Stimulated activated naive CD8-positive, alpha-beta T cell treated with anti-CD3 and anti-CD28 coated beads, Interleukin-15, Interleukin-2, amounts not matched to agents 100 U/mL and 50 U/mL, for 24 hours (primary cell): ENCODE measurements around the gene ANKRD37.

ENCODE experiments used
- ATAC-seq: fragments of 150-1000 bp; cut with Tn5 transposase; one replicate; pipeline ENCODE4 v1.10.0; 2021
- DNase-seq: peaks from one replicate; pipeline ENCODE4 v3.0.0; 2021

Gene ANKRD37

DNA sequence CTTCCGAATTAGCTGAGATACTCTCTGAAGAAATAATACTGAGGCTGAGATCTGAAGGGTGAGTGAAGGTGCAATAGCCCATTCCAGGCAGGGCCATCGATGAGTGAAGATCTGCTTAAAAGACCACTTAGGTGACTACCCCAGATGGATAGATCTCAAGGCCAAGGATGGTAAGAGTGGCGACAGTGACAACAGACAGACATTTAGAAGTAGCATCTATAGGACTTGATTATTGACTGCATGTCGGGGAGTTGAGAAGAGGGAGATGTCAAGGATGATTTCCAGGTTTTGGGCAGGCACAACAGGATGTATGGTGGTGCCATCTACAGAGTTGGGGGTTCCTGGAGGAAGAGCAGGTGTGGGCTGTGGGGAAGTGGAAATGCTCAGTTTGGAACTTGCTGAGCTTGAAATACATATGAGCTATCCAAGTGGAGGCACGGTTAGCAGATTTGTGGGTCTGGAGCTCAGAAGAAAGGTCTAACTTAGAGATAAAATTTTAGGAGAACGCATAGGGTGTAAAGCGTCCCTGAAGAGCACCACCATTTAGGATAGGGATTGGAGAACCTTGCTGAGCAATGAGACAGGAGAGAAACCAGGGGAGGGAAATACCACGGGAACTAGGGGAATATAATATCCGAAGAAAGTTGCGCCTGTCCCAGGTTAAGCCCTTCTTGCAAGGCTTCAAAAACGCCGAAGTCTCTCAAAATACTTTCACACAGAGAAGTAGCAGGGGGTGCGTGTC is 28.4 kb downstream of the ANKRD37 start:
- DNase-seq (no peak), ATAC-seq (no peak)

DNA sequence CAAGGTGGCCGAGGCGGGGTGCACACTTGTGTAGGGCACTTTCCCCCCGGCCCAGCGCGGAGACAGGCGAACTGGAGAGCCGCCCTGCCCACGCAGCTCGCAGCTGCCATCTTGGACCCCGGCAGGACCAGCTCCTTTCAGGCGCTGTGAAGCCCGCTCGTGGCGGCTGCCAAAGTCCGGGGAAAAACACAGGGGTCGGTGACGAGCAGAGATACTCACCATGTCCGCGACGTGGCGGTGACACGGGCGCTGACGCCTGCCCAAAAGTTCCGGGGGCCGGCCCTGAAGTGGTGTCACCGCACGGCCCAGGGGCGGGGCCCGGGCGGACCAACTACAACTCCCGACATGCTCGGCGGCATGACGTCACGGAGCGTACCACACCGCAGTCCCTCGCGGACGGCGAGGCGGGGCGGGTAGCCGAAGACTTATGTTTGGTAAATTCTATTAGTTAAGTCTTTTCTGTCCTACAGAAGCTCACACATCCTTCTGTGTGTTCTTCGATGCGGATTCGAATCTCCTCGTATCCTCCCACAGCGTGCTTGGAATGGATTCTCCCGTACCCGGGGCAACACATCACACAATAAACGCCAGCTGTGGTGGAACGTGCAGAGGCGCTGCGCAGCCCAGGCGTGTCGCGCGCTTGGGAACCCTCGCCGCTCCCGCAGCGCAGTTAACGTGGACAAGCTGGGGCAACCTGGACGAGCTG is 29.2 kb downstream of the ANKRD37 start, which contains the start of gene UFSP2:
Gene UFSP2, minus strand, starts transcription at position 318 of the 706 bp plus-strand sequence. Its CDS starts 96 bp downstream, at position 222.
- ATAC-seq = peak; percentile 94
- peak; percentile 85 for DNase-seq

DNA sequence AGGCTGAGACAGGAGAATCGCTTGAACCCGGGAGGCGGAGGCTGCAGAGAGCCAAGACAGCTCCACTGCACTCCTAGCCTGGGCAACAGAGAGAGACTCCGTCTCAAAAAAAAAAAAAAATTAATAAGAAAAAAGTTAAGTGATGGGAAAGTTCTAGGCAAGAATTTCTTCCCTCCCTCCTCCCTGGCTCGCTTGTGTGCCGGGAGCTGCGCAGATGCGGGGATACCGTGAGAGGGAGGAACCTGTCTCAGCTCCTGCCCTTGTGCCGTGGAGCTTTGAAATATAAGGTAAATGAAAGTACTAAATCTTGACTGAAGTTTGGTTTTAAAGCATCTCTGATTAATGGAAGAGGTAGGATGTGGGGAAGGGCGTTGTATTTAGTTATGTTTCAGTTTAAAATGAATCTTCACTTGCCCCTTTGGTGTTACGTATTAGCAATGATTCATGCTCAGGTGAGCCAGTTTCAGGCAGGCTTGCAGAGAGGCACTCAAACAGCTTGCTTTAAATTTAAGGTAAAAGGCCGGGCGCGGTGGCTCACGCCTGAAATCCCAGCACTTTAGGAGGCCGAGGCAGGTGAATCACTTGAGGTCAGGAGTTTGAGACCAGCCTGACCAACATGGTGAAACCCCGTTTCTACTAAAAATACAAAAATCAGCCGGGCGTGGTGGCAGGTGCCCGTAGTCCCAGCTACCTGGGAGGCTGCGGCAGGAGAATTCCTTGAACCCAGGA is 30.5 kb downstream of the ANKRD37 start:
- DNase-seq (no peak), ATAC-seq (no peak)

DNA sequence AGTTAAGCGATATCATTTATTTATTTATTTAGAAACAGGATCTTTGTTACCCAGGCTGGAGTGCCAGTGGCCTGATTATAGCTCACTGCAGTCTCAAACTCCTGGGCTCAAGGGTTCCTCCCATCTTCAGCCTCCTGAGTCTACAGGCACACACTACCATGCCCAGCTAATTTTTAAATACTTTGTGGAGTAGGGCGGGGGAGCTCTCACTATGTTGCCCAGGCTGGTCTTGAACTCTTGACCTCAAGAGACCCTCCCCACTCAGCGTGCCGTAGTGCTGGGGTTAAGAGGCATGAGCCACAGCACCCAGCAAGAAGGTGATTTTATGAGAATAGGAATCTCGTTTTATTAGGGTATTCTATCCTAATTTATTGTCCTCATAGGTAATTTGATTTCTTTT is 33.0 kb downstream of the ANKRD37 start:
- no peak for ATAC-seq

DNA sequence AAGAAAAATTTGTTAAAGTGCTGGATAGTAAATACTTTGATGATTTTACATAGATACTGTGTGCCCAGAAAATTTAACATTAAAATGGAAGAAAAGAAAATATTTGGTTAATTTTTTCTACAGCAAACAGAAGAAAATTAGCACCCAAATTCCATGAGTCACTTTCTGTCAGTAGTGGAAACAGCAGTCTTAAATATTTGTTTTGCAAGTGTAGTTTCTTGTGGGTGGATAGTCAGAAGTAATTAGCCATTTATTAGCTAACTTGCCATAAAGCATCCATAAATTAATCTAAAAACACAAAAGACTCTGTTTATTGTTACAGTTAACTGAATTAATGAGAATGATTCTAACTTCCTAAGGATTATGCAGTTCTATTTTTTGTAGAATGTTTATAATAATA is 38.8 kb downstream of the ANKRD37 start:
- DNase-seq = no peak
- ATAC-seq = no peak

More for the DNA sequence above, 33.0 kb downstream of the ANKRD37 start:
- DNase-seq = no peak

DNA sequence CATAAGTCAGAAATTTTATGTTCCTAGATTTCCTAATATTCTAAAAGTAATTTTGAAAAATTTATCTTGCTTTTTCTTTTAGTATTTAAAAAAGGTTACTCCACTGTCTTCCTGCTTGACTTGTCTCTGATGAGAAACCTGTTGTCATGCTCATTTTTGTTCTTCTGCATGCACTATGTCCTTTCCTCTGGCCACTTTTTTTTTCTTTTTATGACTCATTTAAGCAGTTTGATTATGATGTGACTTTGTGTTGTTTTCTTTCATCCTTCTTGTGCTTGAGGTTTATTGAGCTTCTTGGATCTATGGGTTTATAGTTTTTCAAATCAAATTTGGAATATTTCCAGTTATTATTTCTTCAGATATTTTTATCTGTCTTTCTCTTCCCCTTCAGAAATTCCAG is 41.2 kb downstream of the ANKRD37 start:
- ATAC-seq (no peak), DNase-seq (no peak)

DNA sequence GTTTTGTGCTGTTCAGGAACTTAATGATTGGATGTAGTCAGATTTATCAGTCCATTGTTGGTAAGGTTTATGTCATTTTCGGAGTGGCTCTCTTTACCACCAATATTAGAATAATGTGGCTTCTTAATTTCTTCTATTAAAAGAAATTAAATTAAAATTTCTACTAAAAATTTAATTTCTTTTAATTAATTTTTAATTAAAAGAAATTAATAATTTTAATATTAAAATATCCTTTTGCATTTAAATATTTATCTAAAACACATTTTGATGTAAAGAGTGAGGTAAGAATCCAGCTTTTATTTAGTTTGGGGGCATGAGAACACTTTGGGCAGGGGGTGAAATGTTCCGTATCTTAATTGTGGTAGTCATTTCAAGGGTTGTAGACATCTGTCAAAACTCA is 44.8 kb downstream of the ANKRD37 start:
- DNase-seq (no peak), ATAC-seq (no peak)

DNA sequence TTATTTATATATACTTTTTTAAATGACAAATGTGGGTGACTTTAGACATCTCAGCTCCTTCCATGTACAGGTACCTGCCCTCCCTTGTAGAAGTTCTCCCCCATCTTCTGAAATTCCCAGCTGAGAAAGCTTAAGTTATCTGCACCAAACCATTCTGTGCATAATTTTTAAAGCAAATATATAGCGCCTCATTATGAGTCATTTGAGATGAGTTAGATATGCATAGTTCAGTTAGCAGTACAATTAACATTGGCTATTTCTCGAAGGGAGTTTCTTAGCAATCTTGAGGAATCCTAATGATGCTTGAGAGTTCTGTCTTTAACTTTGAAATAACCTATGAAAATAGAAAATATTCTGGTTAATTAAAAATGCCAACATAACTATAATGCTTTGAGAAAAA is 48.6 kb downstream of the ANKRD37 start:
- DNase-seq (no peak), ATAC-seq (no peak)
